Breast epithelium (tissue), 4 donors: ENCODE results near the gene FHIT. TPM values are rescaled to one million over a fixed set of nuclear protein-coding genes. Genes with fewer than 3 reads are reported as not detected.

Experiments
- DNase-seq, 2 donors: peaks; one replicate each; pipeline ENCODE4 v3.0.0-alpha.2; 2019; ENCODE audit warnings: low spot score in 2 of 2
- H3K27ac ChIP-seq, 2 donors: fragments of 200-600 bp; sonication (generic) in 1 of 2; one replicate each; pipeline ENCODE4 v1.5.1; 2016 to 2019; ENCODE audit warnings: mild to moderate bottlenecking in 1 of 2
- H3K27me3 ChIP-seq, 2 donors: fragments of 200-600 bp; sonication (generic) in 1 of 2; one replicate each; pipeline versions ENCODE4 v1.5.1 to v1.6.0; 2017 to 2019; ENCODE audit warnings: control low read depth in 1 of 2, mild to moderate bottlenecking in 1 of 2
- H3K36me3 ChIP-seq: fragments of 200-600 bp; one replicate; pipeline ENCODE4 v1.5.1; 2019
- H3K4me1 ChIP-seq, 2 donors: fragments of 200-600 bp; sonication (generic); one replicate each; pipeline ENCODE4 v1.5.1; 2016 to 2019; ENCODE audit warnings: control low read depth in 1 of 2
- H3K4me3 ChIP-seq, 3 donors: fragments of 200-600 bp; sonication (generic); 1 replicate in 2 of 3; 2 replicates in 1 of 3; pipeline ENCODE4 v1.5.1; 2016 to 2019; ENCODE audit warnings: mild to moderate bottlenecking in 3 of 3, moderate library complexity in 2 of 3
- H3K9me3 ChIP-seq, 2 donors: fragments of 200-600 bp; sonication (generic) in 1 of 2; one replicate each; pipeline ENCODE4 v1.5.1; 2016 to 2019; ENCODE audit warnings: control low read depth in 1 of 2
- CTCF ChIP-seq, 3 donors: fragments of 450-650 bp; IDR thresholded peaks; one replicate each; pipeline ENCODE4 v1.5.1; 2016 to 2017; ENCODE audit warnings: antibody characterized with exemption in 3 of 3, mild to moderate bottlenecking in 3 of 3, moderate library complexity in 3 of 3
- POLR2A ChIP-seq: fragments of 450-650 bp; IDR thresholded peaks from one replicate; pipeline ENCODE4 v1.6.1; 2016; ENCODE audit warnings: antibody characterized with exemption, mild to moderate bottlenecking, moderate library complexity
- POLR2AphosphoS5 ChIP-seq, 3 donors: sonication (generic); formaldehyde crosslinking; IDR thresholded peaks; one replicate each; pipeline ENCODE4 v1.6.1; 2017; ENCODE audit warnings: antibody characterized with exemption in 3 of 3
- intact Hi-C: fragments of 100-400 bp; cut with DNase I; formaldehyde crosslinking; loops from one replicate; pipeline ENCODE4 v1.15.1; 2023; ENCODE audit warnings: low total_unique reads
- total RNA-seq, 3 donors: library from RNA; depleted of rRNA; stranded (reverse); fragments of >200 nt; gene quantifications; one replicate each; pipeline ENCODE4 v1.1.0, GENCODE V29; 2016

The FHIT gene
- total RNA-seq, 3 donors from 2014 or later = 9.0 to 19.2 (median 17.7) TPM

- Histone ChIP-seq H3K36me3 (no peaks in the 10 kb centered on the region), H3K27me3 (no peaks in the 10 kb centered on the region), H3K27ac (no peak overlapping the region), H3K4me1 (no peaks in the 10 kb centered on the region), H3K9me3 (no peaks in the 10 kb centered on the region), H3K4me3 (no peak overlapping the region)
- no peak for DNase-seq
- intact Hi-C loops = no loop called here
- no peak for TF ChIP-seq POLR2AphosphoS5 (IDR thresholded peaks at IDR 0.05)
Measured at GRCh38 chr3:59982510-59982909, 1268.7 kb downstream of the FHIT start.

GRCh38 chr3:59981377-59981776 lies 1269.9 kb downstream of the FHIT start:
- no peak overlapping the region for H3K4me3 ChIP-seq
- H3K27ac ChIP-seq = no peak overlapping the region
- H3K9me3 ChIP-seq = no peaks in the 10 kb centered on the region
- intact Hi-C loops = no loop called here
- TF ChIP-seq POLR2AphosphoS5 (IDR thresholded peaks at IDR 0.05) (no peak), CTCF (IDR thresholded peaks at IDR 0.05) (no peak), POLR2A (no peak)
- no peaks in the 10 kb centered on the region for H3K4me1 ChIP-seq
- no peaks in the 10 kb centered on the region for H3K27me3 ChIP-seq
- DNase-seq = no peak
- no peaks in the 10 kb centered on the region for H3K36me3 ChIP-seq

GRCh38 chr3:59980576-59980975 lies 1270.7 kb downstream of the FHIT start:
- no peaks in the 10 kb centered on the region for H3K9me3 ChIP-seq
- no peaks in the 10 kb centered on the region for H3K4me1 ChIP-seq
- H3K36me3 ChIP-seq = no peaks in the 10 kb centered on the region
- TF ChIP-seq CTCF (IDR thresholded peaks at IDR 0.05) (no peak), POLR2A (no peak), POLR2AphosphoS5 (IDR thresholded peaks at IDR 0.05) (no peak)
- intact Hi-C loops = no loop called here
- DNase-seq = no peak
- no peaks in the 10 kb centered on the region for H3K27me3 ChIP-seq
- H3K27ac ChIP-seq = no peak overlapping the region
- no peak overlapping the region for H3K4me3 ChIP-seq

- Histone ChIP-seq H3K27me3 (no peaks in the 10 kb centered on the region), H3K4me1 (no peaks in the 10 kb centered on the region), H3K36me3 (no peaks in the 10 kb centered on the region), H3K4me3 (no peak overlapping the region), H3K27ac (no peak overlapping the region), H3K9me3 (no peaks in the 10 kb centered on the region)
- DNase-seq = no peak
- intact Hi-C loops = no loop called here
- TF ChIP-seq POLR2A (no peak), POLR2AphosphoS5 (IDR thresholded peaks at IDR 0.05) (no peak), CTCF (IDR thresholded peaks at IDR 0.05) (no peak)
Measured at GRCh38 chr3:59979542-59979941, 1271.7 kb downstream of the FHIT start.

GRCh38 chr3:59978979-59979378 lies 1272.3 kb downstream of the FHIT start:
- Histone ChIP-seq H3K9me3 (no peaks in the 10 kb centered on the region), H3K4me1 (no peaks in the 10 kb centered on the region), H3K27ac (no peak overlapping the region), H3K36me3 (no peaks in the 10 kb centered on the region), H3K4me3 (no peak overlapping the region), H3K27me3 (no peaks in the 10 kb centered on the region)
- DNase-seq = no peak
- intact Hi-C loops = no loop called here
- TF ChIP-seq CTCF (IDR thresholded peaks at IDR 0.05) (no peak), POLR2A (no peak), POLR2AphosphoS5 (IDR thresholded peaks at IDR 0.05) (no peak)

- Histone ChIP-seq H3K4me1 (no peaks in the 10 kb centered on the region), H3K36me3 (no peaks in the 10 kb centered on the region), H3K27me3 (no peaks in the 10 kb centered on the region), H3K27ac (no peak overlapping the region), H3K9me3 (no peaks in the 10 kb centered on the region), H3K4me3 (no peak overlapping the region)
- no peak for DNase-seq
- intact Hi-C loops = no loop called here
- TF ChIP-seq CTCF (IDR thresholded peaks at IDR 0.05) = no peak
- no peak for TF ChIP-seq POLR2A
- no peak for TF ChIP-seq POLR2AphosphoS5 (IDR thresholded peaks at IDR 0.05)
Measured at GRCh38 chr3:59970796-59971195, 1280.5 kb downstream of the FHIT start.
